Measurements from ENCODE around the gene S100A4. TPM values are rescaled to one million over a fixed set of nuclear protein-coding genes. Genes with fewer than 3 reads are reported as not detected.

Gene S100A4
- total RNA-seq, 2 experiments from 2014 or later, result 385 to 394 TPM

- POLR2A ChIA-PET, result no interaction called here
- DNase-seq, result no peak
- no peak overlapping the region for H3K4me3 Mint-ChIP-seq
- H3K4me1 Mint-ChIP-seq, result peaks cover 2% of the 10 kb centered on the region
- no peaks in the 10 kb centered on the region for H3K36me3 Mint-ChIP-seq
- no peak overlapping the region for H3K27ac Mint-ChIP-seq
- peaks cover 40% of the 10 kb centered on the region for H3K27me3 Mint-ChIP-seq
- no peak for ATAC-seq (ENCODE audit: low read depth)
- no peaks in the 10 kb centered on the region for H3K9me3 Mint-ChIP-seq
These were observed 50.1 kb downstream of the S100A4 start for GRCh38 chr1:153495536-153495935.

- Mint-ChIP-seq H3K9me3 (no peaks in the 10 kb centered on the region), H3K27ac (no peak overlapping the region), H3K36me3 (no peaks in the 10 kb centered on the region), H3K4me1 (peaks cover 2% of the 10 kb centered on the region), H3K27me3 (peaks cover 37% of the 10 kb centered on the region), H3K4me3 (no peak overlapping the region)
- DNase-seq (peak; percentile 78), ATAC-seq (ENCODE audit: low read depth) (no peak)
- POLR2A ChIA-PET, result no interaction called here
These were observed 50.5 kb downstream of the S100A4 start for GRCh38 chr1:153494976-153495535.

Other genes starting within 250 kb of the S100A4 start
- gene PGLYRP3, start 232.9 kb downstream of the S100A4 start, total RNA-seq, result not detected
- not detected for gene PGLYRP4, start 197.0 kb downstream of the S100A4 start, total RNA-seq
- gene S100A9, start 188.0 kb downstream of the S100A4 start, total RNA-seq, result 1 to 10 TPM; 4.5 to 4.8 TPM
- not detected for gene S100A12, start 170.2 kb downstream of the S100A4 start, total RNA-seq
- gene S100A8, start 154.7 kb downstream of the S100A4 start, total RNA-seq, result 1 to 10 TPM in 1 of 2 experiments, under 1 TPM in 1; 0.94 to 1.2 TPM
- not detected for gene S100A7A, start 129.3 kb downstream of the S100A4 start, total RNA-seq
- gene S100A7, start 85.2 kb downstream of the S100A4 start, total RNA-seq, result not detected
- 100 to 1,000 TPM; 365 to 373 TPM for gene S100A6, start 9.8 kb downstream of the S100A4 start, total RNA-seq
- 1 to 10 TPM; 2.2 to 2.7 TPM for gene S100A5, start 4.9 kb downstream of the S100A4 start, total RNA-seq
- not detected for gene S100A3, start 3.5 kb upstream of the S100A4 start, total RNA-seq
- gene S100A2, start 20.0 kb upstream of the S100A4 start, total RNA-seq, result not detected
- gene S100A16, start 67.3 kb upstream of the S100A4 start, total RNA-seq, result not detected
- gene S100A14, start 70.5 kb upstream of the S100A4 start, total RNA-seq, result not detected
- gene S100A13, start 81.7 kb upstream of the S100A4 start, total RNA-seq, result 1 to 10 TPM; 4.8 to 5.3 TPM
- not detected for gene S100A1, start 82.6 kb upstream of the S100A4 start, total RNA-seq
- 100 to 1,000 TPM in 1 of 2 experiments, 10 to 100 TPM in 1; 98.1 to 105 TPM for gene CHTOP, start 88.3 kb upstream of the S100A4 start, total RNA-seq
- gene SNAPIN, start 112.9 kb upstream of the S100A4 start, total RNA-seq, result 10 to 100 TPM; 37.9 TPM
- 100 to 1,000 TPM; 141 to 142 TPM for gene ILF2, start 125.2 kb upstream of the S100A4 start, total RNA-seq
- not detected for gene NPR1, start 132.9 kb upstream of the S100A4 start, total RNA-seq
- gene INTS3, start 182.2 kb upstream of the S100A4 start, total RNA-seq, result 10 to 100 TPM; 53.6 to 57.2 TPM
- gene SLC27A3, start 229.6 kb upstream of the S100A4 start, total RNA-seq, result 10 to 100 TPM; 38.9 to 44.0 TPM